ENCODE results near the gene MYRF. TPM values are rescaled to one million over a fixed set of nuclear protein-coding genes. Genes with fewer than 3 reads are reported as not detected.

MYRF gene
- total and polyA plus RNA-seq, 2 donors (not counting 3 experiments of a cell fraction or from before 2014, with no cell fraction given), result 0.82 to 0.98 TPM

DNA sequence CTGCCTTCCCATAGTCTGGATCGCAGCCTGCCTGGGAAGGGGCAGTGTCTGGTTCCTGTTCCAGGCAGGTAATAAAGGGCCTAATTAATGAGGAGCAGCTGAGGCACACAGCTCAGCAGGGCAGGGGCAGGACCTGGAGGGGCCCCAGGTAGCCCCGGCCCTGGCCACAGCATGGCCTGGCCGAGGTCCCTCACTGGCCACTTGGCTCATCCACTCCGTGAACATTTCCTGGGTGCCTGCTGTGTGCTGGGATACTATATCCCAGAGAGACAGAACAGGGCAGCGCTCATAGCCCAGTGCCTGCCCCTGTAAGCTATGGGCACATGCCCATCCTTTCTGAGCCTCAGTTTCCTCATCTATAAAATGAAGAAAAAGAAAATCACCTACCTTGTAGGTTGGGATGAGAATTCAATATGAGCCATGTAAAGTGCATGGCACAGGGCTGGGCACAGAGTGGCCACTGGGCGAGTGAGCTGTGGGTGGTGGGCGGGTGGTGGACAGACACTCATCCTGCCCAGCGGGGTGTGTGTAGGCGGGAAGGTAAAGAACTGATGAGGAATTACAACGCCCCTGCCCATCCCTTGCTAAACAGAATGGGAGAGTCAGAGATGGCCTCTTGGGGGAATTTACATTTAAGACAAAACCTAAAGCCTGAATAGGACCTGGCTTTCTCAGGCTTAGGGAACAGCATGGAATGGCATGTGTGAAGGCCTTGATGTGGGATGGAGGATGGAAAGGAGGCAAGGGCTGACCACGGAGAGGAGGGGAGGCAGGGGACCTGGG is 9.2 kb downstream of the MYRF start:
- CTCF ChIA-PET, result no interaction called here

More for the DNA sequence above, 9.2 kb downstream of the MYRF start:
- H3K9me1 ChIP-seq (replicated peaks; ENCODE audit: control insufficient read depth, extremely low read depth, insufficient read depth, low read length), result no peaks in the 10 kb centered on the region
- no peaks in the 10 kb centered on the region for H3K36me3 ChIP-seq (ENCODE audit: control insufficient read depth in 2 of 2, extremely low read depth in 1 of 2, insufficient read depth in 2 of 2, low read length in 2 of 2)
- no peaks in the 10 kb centered on the region for H3K79me2 ChIP-seq (ENCODE audit: control insufficient read depth, insufficient read depth, low read length)
- H3K27ac ChIP-seq (ENCODE audit: insufficient read depth, low read depth, low read length), result no peak overlapping the region
- peaks cover 2% of the 10 kb centered on the region for H3K4me1 ChIP-seq (ENCODE audit: control insufficient read depth, extremely low read depth, insufficient read depth, low read length)
- no peak overlapping the region for H3K4me3 ChIP-seq (replicated peaks in 1 of 3; ENCODE audit: insufficient read depth in 1 of 3, low read depth in 1 of 3, low read length in 3 of 3)
- H3K4me2 ChIP-seq (ENCODE audit: insufficient read depth, low read length), result no peak overlapping the region
- dilution Hi-C loops (cut with MboI; ENCODE audit: extremely low pct_ligation_motif_present, low sequenced_read_pairs), result no loop called here
- H2AFZ ChIP-seq (ENCODE audit: low read depth, low read length), result no peak overlapping the region
- FAIRE-seq (no peak), DNase-seq (ENCODE audit: low read depth, low spot score) (no peak)
- intact Hi-C loops (cut with micrococcal nuclease), result no loop called here
- no peaks in the 10 kb centered on the region for H4K20me1 ChIP-seq (replicated peaks; ENCODE audit: control insufficient read depth, extremely low read depth, insufficient read depth, low read length)
- H3K9ac ChIP-seq (replicated peaks; ENCODE audit: extremely low read depth, insufficient read depth, low read length), result no peak overlapping the region
- BruUV-seq (replicated peaks), result no TSS peak
- TF ChIP-seq, protein P1, sequence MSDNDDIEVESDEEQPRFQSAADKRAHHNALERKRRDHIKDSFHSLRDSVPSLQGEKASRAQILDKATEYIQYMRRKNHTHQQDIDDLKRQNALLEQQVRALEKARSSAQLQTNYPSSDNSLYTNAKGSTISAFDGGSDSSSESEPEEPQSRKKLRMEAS (IDR thresholded peaks at IDR 0.05; ENCODE audit: insufficient read depth, insufficient read length), result no peak
- TF ChIP-seq MYC (IDR thresholded peaks at IDR 0.05; ENCODE audit: low read depth, low read length) (no peak), EZH2 (IDR thresholded peaks at IDR 0.05; ENCODE audit: borderline replicate concordance, low read depth, low read length, severe bottlenecking) (no peak), GATA2 (IDR thresholded peaks at IDR 0.05; ENCODE audit: insufficient read depth, insufficient read length, low read depth, low read length) (no peak), POLR2AphosphoS5 (IDR thresholded peaks at IDR 0.05; ENCODE audit: insufficient read depth, low read depth, low read length) (no peak), FOS (IDR thresholded peaks at IDR 0.05; ENCODE audit: borderline replicate concordance, insufficient read depth, low read length) (no peak)
- TF ChIP-seq, protein P2, sequence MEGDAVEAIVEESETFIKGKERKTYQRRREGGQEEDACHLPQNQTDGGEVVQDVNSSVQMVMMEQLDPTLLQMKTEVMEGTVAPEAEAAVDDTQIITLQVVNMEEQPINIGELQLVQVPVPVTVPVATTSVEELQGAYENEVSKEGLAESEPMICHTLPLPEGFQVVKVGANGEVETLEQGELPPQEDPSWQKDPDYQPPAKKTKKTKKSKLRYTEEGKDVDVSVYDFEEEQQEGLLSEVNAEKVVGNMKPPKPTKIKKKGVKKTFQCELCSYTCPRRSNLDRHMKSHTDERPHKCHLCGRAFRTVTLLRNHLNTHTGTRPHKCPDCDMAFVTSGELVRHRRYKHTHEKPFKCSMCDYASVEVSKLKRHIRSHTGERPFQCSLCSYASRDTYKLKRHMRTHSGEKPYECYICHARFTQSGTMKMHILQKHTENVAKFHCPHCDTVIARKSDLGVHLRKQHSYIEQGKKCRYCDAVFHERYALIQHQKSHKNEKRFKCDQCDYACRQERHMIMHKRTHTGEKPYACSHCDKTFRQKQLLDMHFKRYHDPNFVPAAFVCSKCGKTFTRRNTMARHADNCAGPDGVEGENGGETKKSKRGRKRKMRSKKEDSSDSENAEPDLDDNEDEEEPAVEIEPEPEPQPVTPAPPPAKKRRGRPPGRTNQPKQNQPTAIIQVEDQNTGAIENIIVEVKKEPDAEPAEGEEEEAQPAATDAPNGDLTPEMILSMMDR (IDR thresholded peaks at IDR 0.05; ENCODE audit: extremely low read depth in 1 of 2, insufficient read depth in 1 of 2, low read depth in 1 of 2, low read length in 2 of 2), result no peak
- no peaks in the 10 kb centered on the region for H3K9me3 ChIP-seq (replicated peaks; ENCODE audit: control insufficient read depth, insufficient read depth, low read length)
- POLR2A ChIA-PET, result no interaction called here
- H3K27me3 ChIP-seq (ENCODE audit: control insufficient read depth in 2 of 2, insufficient read depth in 2 of 2, low read length in 2 of 2), result peaks cover 0 to 2% of the 10 kb centered on the region in 2 experiments
